Vagina (tissue), 2 donors: ENCODE data around the gene NF2.

Source experiments
- CTCF ChIP-seq, 3 experiments: fragments of 450-650 bp in 2 of 3; fragments of 200-600 bp in 1 of 3; sonication (generic) in 1 of 3; IDR thresholded peaks; one replicate each; pipeline ENCODE4 v1.5.1; 2017 to 2019; ENCODE audit warnings: antibody characterized with exemption in 3 of 3, mild to moderate bottlenecking in 2 of 3, moderate library complexity in 2 of 3
- POLR2A ChIP-seq, 2 donors: fragments of 450-650 bp; IDR thresholded peaks; one replicate each; pipeline ENCODE4 v1.6.1; 2017; ENCODE audit warnings: antibody characterized with exemption in 2 of 2, mild to moderate bottlenecking in 2 of 2, moderate library complexity in 2 of 2
- POLR2AphosphoS5 ChIP-seq, 2 donors: sonication (generic); formaldehyde crosslinking; IDR thresholded peaks; one replicate each; pipeline ENCODE4 v1.9.0; 2017; ENCODE audit warnings: antibody characterized with exemption in 2 of 2, mild to moderate bottlenecking in 2 of 2, low read depth in 1 of 2; ENCODE audit not compliant: insufficient read depth in 1 of 2

- TF ChIP-seq CTCF (IDR thresholded peaks at IDR 0.05): no peak
- no peak for TF ChIP-seq POLR2AphosphoS5 (IDR thresholded peaks at IDR 0.05; ENCODE audit: insufficient read depth in 1 of 2, low read depth in 1 of 2)
- no peak for TF ChIP-seq POLR2A (IDR thresholded peaks at IDR 0.05)
Observed at GRCh38 chr22:29628996-29629902, 25.8 kb downstream of the NF2 start.
